T-helper 17 cell (primary cell): ENCODE data around the gene MLXIPL. TPM values are rescaled to one million over a fixed set of nuclear protein-coding genes. Genes with fewer than 3 reads are reported as not detected.
"Not testable (repeated sequence)": the region's sequence is repeated elsewhere in the genome, so short reads cannot be mapped to it uniquely, and the experiment has no call there.

Experiments
- ATAC-seq: fragments of 150-1000 bp; cut with Tn5 transposase; 2 replicates; pipeline ENCODE4 v1.10.0; 2021; ENCODE audit warnings: mild to moderate bottlenecking, moderate library complexity
- DNase-seq, 3 donors: peaks; one replicate each; pipeline versions ENCODE4 v3.0.0 to v3.0.0-alpha.2; 2020 to 2021
- H3K9me3 ChIP-seq: one replicate; pipeline ENCODE4 v1.7.0; 2013; ENCODE audit warnings: low read length, mild to moderate bottlenecking; ENCODE audit not compliant: control insufficient read depth, poor library complexity, severe bottlenecking
- H3K27ac Mint-ChIP-seq: one replicate; pipeline ENCODE4 v1.8.0; 2022; ENCODE audit warnings: mild to moderate bottlenecking, moderate library complexity, mixed read lengths
- H3K27me3 Mint-ChIP-seq: one replicate; pipeline ENCODE4 v1.8.0; 2022; ENCODE audit warnings: mixed read lengths
- H3K36me3 Mint-ChIP-seq: one replicate; pipeline ENCODE4 v1.8.0; 2022; ENCODE audit warnings: low read depth, mixed read lengths
- H3K4me1 Mint-ChIP-seq: one replicate; pipeline ENCODE4 v1.8.0; 2022; ENCODE audit warnings: mild to moderate bottlenecking, mixed read lengths
- H3K4me3 Mint-ChIP-seq: one replicate; pipeline ENCODE4 v1.8.0; 2022; ENCODE audit warnings: mild to moderate bottlenecking, moderate library complexity, mixed read lengths
- total RNA-seq, 4 donors: library from RNA in 2 of 4; stranded (reverse) in 2 of 4; gene quantifications; one replicate each; pipeline ENCODE4 v1.2.3 and lab custom pipeline; 2022 to 2026

The MLXIPL gene
- total RNA-seq, 2 donors from 2014 or later = not detected

DNA sequence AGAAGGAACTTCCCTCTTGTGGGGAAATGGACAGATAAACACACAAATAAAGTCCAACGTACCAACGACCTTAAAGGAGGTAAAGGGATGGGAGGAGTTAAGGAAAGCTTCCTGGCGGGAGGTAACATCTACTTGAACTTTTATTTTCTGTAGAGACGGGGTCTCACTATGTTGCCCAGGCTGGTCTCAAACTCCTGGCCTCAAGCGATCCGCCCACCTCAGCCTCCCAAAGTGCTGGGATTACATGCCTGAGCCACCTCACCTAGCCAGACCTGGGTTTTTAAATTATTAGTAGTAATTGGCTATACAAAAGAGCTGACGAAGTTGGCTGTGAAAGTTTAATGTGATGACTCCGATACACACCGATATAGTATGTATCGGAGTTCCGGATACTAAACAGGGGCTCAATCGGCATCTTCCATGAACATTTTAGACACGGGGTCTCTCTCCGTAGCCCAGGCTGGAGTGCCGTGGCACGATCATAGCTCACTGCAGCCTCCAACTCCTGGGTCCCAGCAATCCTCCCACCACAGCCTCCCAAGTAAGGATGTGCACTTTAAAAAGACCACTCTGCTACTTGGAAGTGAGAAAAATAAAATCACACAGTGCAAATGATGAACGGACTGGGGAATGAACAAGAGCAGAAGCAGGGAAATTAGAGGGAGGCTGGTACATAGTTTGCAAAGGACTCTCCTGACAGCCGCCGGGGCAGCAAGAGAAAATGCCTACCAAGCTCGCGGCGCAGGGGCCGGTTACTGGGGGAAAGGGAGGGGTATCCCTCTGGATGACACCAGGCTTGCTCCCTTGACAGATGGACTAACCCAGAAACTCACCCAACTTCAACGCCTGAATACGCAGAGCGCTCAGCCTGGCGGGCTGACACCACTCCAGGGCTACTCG is 67.9 kb downstream of the MLXIPL start:
- peaks cover 2% of the 10 kb centered on the region for H3K36me3 Mint-ChIP-seq
- H3K27me3 Mint-ChIP-seq = no peaks in the 10 kb centered on the region
- ATAC-seq (no peak), DNase-seq (no peak)
- peak overlapping the region; percentile 95 for H3K27ac Mint-ChIP-seq
- H3K4me1 Mint-ChIP-seq = peaks cover 28% of the 10 kb centered on the region
- H3K4me3 Mint-ChIP-seq = peak overlapping the region; percentile 95
- H3K9me3 ChIP-seq = no peaks in the 10 kb centered on the region

- peak overlapping the region; percentile 95 for H3K4me3 Mint-ChIP-seq
- no peaks in the 10 kb centered on the region for H3K9me3 ChIP-seq
- H3K4me1 Mint-ChIP-seq = peaks cover 32% of the 10 kb centered on the region
- peak overlapping the region; percentile 95 for H3K27ac Mint-ChIP-seq
- no peak for ATAC-seq
- H3K36me3 Mint-ChIP-seq = peaks cover 2% of the 10 kb centered on the region
- no peak for DNase-seq
- H3K27me3 Mint-ChIP-seq = no peaks in the 10 kb centered on the region
These were observed 68.8 kb downstream of the MLXIPL start for GRCh38 chr7:73555411-73555982.

GRCh38 chr7:73550093-73550492 is 74.2 kb downstream of the MLXIPL start:
- not testable (repeated sequence) for H3K36me3 Mint-ChIP-seq, ATAC-seq, DNase-seq, H3K27ac Mint-ChIP-seq, H3K27me3 Mint-ChIP-seq, H3K4me3 Mint-ChIP-seq, H3K9me3 ChIP-seq
- H3K4me1 Mint-ChIP-seq = peaks cover 35% of the 10 kb centered on the region

DNA sequence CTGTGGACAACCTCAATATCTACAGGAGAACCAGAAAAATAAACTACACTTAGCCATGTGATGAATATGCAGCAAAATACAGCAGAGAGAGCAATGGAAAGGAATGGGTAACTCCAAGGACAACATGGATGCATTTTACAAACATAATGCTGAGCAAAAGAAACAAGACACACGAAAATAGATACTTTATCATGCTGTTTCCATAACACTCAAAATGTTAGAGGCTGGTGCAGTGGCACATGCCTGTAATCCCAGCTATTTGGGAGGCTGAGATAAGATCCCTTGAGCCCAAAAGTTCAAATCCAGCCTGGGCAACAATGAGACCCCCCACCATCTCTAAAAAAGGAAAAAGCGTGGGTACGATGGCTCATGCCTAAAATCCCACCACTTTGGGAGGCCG is 75.1 kb downstream of the MLXIPL start:
- no peaks in the 10 kb centered on the region for H3K27me3 Mint-ChIP-seq
- no peak for DNase-seq
- no peaks in the 10 kb centered on the region for H3K9me3 ChIP-seq
- H3K27ac Mint-ChIP-seq = peak overlapping the region; percentile 37
- peaks cover 2% of the 10 kb centered on the region for H3K36me3 Mint-ChIP-seq
- no peak overlapping the region for H3K4me3 Mint-ChIP-seq
- H3K4me1 Mint-ChIP-seq = peaks cover 28% of the 10 kb centered on the region
- no peak for ATAC-seq

GRCh38 chr7:73547841-73548240 is 76.5 kb downstream of the MLXIPL start:
- Mint-ChIP-seq H3K27ac (peak overlapping the region; percentile 57), H3K36me3 (peaks cover 2% of the 10 kb centered on the region), H3K4me1 (peaks cover 29% of the 10 kb centered on the region)

DNA sequence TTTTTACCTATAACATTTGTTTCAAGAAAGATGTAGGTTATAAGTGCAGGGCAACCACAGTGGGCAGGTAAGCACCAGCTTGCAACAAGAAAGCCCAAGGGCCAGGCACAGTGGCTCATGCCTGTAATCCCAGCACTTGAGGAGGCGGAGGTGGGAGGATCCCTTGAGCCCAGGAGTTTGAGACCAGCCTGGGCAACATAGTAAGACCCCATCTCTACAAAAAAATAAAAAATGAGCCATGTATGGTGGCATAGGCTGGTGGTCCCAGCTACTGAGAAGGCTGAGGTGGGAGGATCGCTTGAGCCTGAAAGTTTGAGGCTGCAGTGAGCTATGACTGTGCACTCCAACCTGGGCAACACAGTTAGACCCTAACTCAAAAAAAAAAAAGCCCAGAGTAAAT is 79.6 kb downstream of the MLXIPL start:
- Mint-ChIP-seq H3K27me3 (no peaks in the 10 kb centered on the region), H3K36me3 (peaks cover 2% of the 10 kb centered on the region), H3K4me3 (no peak overlapping the region), H3K27ac (no peak overlapping the region), H3K4me1 (peaks cover 21% of the 10 kb centered on the region)
- H3K9me3 ChIP-seq = no peaks in the 10 kb centered on the region
- no peak for DNase-seq
- no peak for ATAC-seq

More at GRCh38 chr7:73547841-73548240, 76.5 kb downstream of the MLXIPL start:
- no peak for ATAC-seq
- no peak for DNase-seq
- no peak overlapping the region for H3K4me3 Mint-ChIP-seq
- no peaks in the 10 kb centered on the region for H3K27me3 Mint-ChIP-seq
- H3K9me3 ChIP-seq = no peaks in the 10 kb centered on the region

Other genes starting within 250 kb of the MLXIPL start
- gene FZD9, start 190.7 kb downstream of the MLXIPL start, total RNA-seq = not detected
- 10 to 100 TPM; 51.2 to 52.6 TPM for gene BAZ1B, start 102.2 kb downstream of the MLXIPL start, total RNA-seq
- 100 to 1,000 TPM; 112 to 116 TPM for gene BCL7B, start 66.8 kb downstream of the MLXIPL start, total RNA-seq
- 10 to 100 TPM; 15.3 to 22.9 TPM for gene TBL2, start 45.9 kb downstream of the MLXIPL start, total RNA-seq
- under 1 TPM in 1 of 2 donors, not detected in 1; 0.76 TPM for gene VPS37D, start 43.3 kb upstream of the MLXIPL start, total RNA-seq
- 10 to 100 TPM; 10.6 to 11.5 TPM for gene DNAJC30, start 58.9 kb upstream of the MLXIPL start, total RNA-seq
- gene BUD23, start 59.1 kb upstream of the MLXIPL start, total RNA-seq = 10 to 100 TPM; 96.0 to 98.0 TPM
- gene STX1A, start 95.1 kb upstream of the MLXIPL start, total RNA-seq = 10 to 100 TPM; 18.4 to 21.2 TPM
- 10 to 100 TPM; 14.0 to 15.1 TPM for gene ABHD11, start 114.3 kb upstream of the MLXIPL start, total RNA-seq
- gene CLDN3, start 145.7 kb upstream of the MLXIPL start, total RNA-seq = not detected
- gene CLDN4, start 206.5 kb upstream of the MLXIPL start, total RNA-seq = under 1 TPM; 0.17 to 0.23 TPM
- gene METTL27, start 218.0 kb upstream of the MLXIPL start, total RNA-seq = under 1 TPM; 0.73 to 0.85 TPM
- not detected for gene TMEM270, start 236.6 kb upstream of the MLXIPL start, total RNA-seq